HEK293T (cell line): ENCODE results near the gene MMP25.

ENCODE experiments used
- ARNT ChIP-seq: fragments of 450-650 bp; IDR thresholded peaks from 2 replicates; pipeline ENCODE4 v1.6.1; 2017; ENCODE audit warnings: mild to moderate bottlenecking
- FOXA1 ChIP-seq: fragments of 450-650 bp; IDR thresholded peaks from 2 replicates; pipeline ENCODE4 v1.6.1; 2016; ENCODE audit warnings: mild to moderate bottlenecking
- FOXK2 ChIP-seq: fragments of 450-650 bp; IDR thresholded peaks from 2 replicates; pipeline ENCODE4 v1.6.1; 2016; ENCODE audit warnings: mild to moderate bottlenecking
- HDGF ChIP-seq: fragments of 450-650 bp; IDR thresholded peaks from 2 replicates; pipeline ENCODE4 v1.6.1; 2017; ENCODE audit warnings: antibody characterized with exemption, borderline replicate concordance
- L3MBTL2 ChIP-seq: fragments of 450-650 bp; conservative IDR thresholded peaks from 2 replicates; pipeline ENCODE4 v1.6.1; 2016; ENCODE audit warnings: mild to moderate bottlenecking
- LEF1 ChIP-seq: fragments of 450-650 bp; IDR thresholded peaks from 2 replicates; pipeline ENCODE4 v1.6.1; 2017; ENCODE audit warnings: mild to moderate bottlenecking, borderline replicate concordance
- SP1 ChIP-seq: fragments of 450-650 bp; IDR thresholded peaks from 2 replicates; pipeline ENCODE4 v1.6.1; 2017
- TARDBP ChIP-seq: fragments of 450-650 bp; IDR thresholded peaks from 2 replicates; pipeline ENCODE4 v1.6.1; 2016

GRCh38 chr16:3025032-3026002 lies 21.0 kb upstream of the MMP25 start:
- no peak for TF ChIP-seq FOXK2
- TF ChIP-seq HDGF: no peak
- TF ChIP-seq ARNT: no peak
- no peak for TF ChIP-seq LEF1
- no peak for TF ChIP-seq TARDBP
- no peak for TF ChIP-seq SP1
- no peak for TF ChIP-seq FOXA1
- TF ChIP-seq L3MBTL2: no peak
